Measurements from ENCODE around the gene TIMM17B. TPM values are rescaled to one million over a fixed set of nuclear protein-coding genes. Genes with fewer than 3 reads are reported as not detected.

Gene TIMM17B
- polyA plus RNA-seq, 2 of the 4 experiments (the other 2 are of a cell fraction) = 68.9 to 76.9 TPM

DNA sequence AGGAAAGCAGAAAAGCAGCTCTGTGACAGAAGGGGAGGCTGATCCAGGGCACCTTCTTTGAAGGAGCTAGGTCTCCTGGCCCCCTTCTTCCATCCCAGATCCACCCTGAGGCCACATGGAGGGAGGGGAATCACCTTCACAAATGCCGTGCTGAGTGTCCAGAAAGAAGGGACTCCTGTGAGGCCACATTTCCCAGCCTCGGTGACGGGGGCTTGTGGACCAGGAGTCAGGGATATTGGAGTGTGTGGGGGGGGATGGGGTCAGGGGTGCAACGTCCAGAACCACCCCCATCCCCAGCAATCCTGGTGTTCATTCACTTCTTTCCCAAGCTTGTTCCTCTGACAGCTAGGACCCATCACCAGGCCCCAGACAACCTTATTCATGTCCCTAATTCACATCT, 4.7 kb downstream of the TIMM17B start (continued):
- TF ChIP-seq EP300 (IDR thresholded peaks at IDR 0.05) = no peak
- no peak for TF ChIP-seq RCOR1 (IDR thresholded peaks at IDR 0.05; ENCODE audit: low read depth, low read length)
- TF ChIP-seq ZFP36 (IDR thresholded peaks at IDR 0.05; ENCODE audit: borderline replicate concordance, partially characterized antibody) = no peak
- TF ChIP-seq HDAC2 (IDR thresholded peaks at IDR 0.05) = no peak
- no peak for TF ChIP-seq KDM1A (IDR thresholded peaks at IDR 0.05; ENCODE audit: low read depth)
- no peak for TF ChIP-seq NR3C1 (IDR thresholded peaks at IDR 0.05)
- TF ChIP-seq KDM5A (IDR thresholded peaks at IDR 0.05) = no peak
- TF ChIP-seq, protein P1, sequence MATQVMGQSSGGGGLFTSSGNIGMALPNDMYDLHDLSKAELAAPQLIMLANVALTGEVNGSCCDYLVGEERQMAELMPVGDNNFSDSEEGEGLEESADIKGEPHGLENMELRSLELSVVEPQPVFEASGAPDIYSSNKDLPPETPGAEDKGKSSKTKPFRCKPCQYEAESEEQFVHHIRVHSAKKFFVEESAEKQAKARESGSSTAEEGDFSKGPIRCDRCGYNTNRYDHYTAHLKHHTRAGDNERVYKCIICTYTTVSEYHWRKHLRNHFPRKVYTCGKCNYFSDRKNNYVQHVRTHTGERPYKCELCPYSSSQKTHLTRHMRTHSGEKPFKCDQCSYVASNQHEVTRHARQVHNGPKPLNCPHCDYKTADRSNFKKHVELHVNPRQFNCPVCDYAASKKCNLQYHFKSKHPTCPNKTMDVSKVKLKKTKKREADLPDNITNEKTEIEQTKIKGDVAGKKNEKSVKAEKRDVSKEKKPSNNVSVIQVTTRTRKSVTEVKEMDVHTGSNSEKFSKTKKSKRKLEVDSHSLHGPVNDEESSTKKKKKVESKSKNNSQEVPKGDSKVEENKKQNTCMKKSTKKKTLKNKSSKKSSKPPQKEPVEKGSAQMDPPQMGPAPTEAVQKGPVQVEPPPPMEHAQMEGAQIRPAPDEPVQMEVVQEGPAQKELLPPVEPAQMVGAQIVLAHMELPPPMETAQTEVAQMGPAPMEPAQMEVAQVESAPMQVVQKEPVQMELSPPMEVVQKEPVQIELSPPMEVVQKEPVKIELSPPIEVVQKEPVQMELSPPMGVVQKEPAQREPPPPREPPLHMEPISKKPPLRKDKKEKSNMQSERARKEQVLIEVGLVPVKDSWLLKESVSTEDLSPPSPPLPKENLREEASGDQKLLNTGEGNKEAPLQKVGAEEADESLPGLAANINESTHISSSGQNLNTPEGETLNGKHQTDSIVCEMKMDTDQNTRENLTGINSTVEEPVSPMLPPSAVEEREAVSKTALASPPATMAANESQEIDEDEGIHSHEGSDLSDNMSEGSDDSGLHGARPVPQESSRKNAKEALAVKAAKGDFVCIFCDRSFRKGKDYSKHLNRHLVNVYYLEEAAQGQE (IDR thresholded peaks at IDR 0.05) = no peak

GRCh38 chrX:48891402-48892288, 5.9 kb downstream of the TIMM17B start:
- ChIA-PET CTCF (interaction anchor here (0.6 to 3.2 kb wide), 19 partner anchors 9 to 271 kb away, joined by 3 to 14 read pairs (median 4); partner anchors contain the start of genes HDAC6 and SLC35A2), POLR2A (interaction anchor here (0.5 to 2.3 kb wide), 8 partner anchors 9 to 152 kb away, joined by 3 to 12 read pairs (median 7); partner anchors contain the start of genes PCSK1N and SLC35A2)
- H3K4me2 ChIP-seq = peak overlapping the region; percentile 91
- no peaks in the 10 kb centered on the region for H3K9me3 ChIP-seq
- H3K4me1 ChIP-seq = peaks cover 12% of the 10 kb centered on the region; the same call in 2 of the 3 replicates
- DNase-seq (ENCODE audit: low read depth in 1 of 2, low spot score in 1 of 2) (peak; percentile 76 to 95), ATAC-seq (peak; percentile 96 to 97), FAIRE-seq (peak; percentile 65)
- H3K4me3 ChIP-seq = peak overlapping the region; percentile 85
- 7% methylated on average over 11 of the region's 68 CpGs for WGBS (ENCODE audit: missing lambda C conversion rate)
- H3K27ac ChIP-seq = peak overlapping the region; percentile 88 to 99
- TF ChIP-seq HOXB5 (CRISPR knock-in tag; IDR thresholded peaks at IDR 0.05) (no peak), POLR2A (IDR thresholded peaks at IDR 0.05; ENCODE audit: low read length) (peak; percentile 45), CHD2 (IDR thresholded peaks at IDR 0.05; ENCODE audit: low read length, partially characterized antibody) (no peak), NPAS2 (CRISPR knock-in tag; IDR thresholded peaks at IDR 0.05; ENCODE audit: borderline replicate concordance) (no peak), EHF (CRISPR knock-in tag; IDR thresholded peaks at IDR 0.05) (no peak), CHD4 (IDR thresholded peaks at IDR 0.05; ENCODE audit: borderline replicate concordance) (no peak), SREBF2 (IDR thresholded peaks at IDR 0.05) (no peak), CBX8 (IDR thresholded peaks at IDR 0.05) (no peak), KDM1A (IDR thresholded peaks at IDR 0.05; ENCODE audit: low read depth) (no peak), HEYL (CRISPR knock-in tag; IDR thresholded peaks at IDR 0.05) (no peak), EP300 (IDR thresholded peaks at IDR 0.05) (no peak), PBX3 (IDR thresholded peaks at IDR 0.05) (no peak), RNF2 (IDR thresholded peaks at IDR 0.05; ENCODE audit: borderline replicate concordance, low read depth) (no peak), FOSB (CRISPR knock-in tag; IDR thresholded peaks at IDR 0.05) (no peak), MAZ (IDR thresholded peaks at IDR 0.05; ENCODE audit: borderline replicate concordance, low read depth, low read length) (no peak), E2F6 (IDR thresholded peaks at IDR 0.05; ENCODE audit: borderline replicate concordance, low read depth) (0 out of 2 replicates have a peak, but pooled peaks have one; percentile 53), PHF8 (IDR thresholded peaks at IDR 0.05; ENCODE audit: borderline replicate concordance, low read depth) (peak; percentile 47; the same call in 1 of the 2 replicates), GATA3 (IDR thresholded peaks at IDR 0.05; ENCODE audit: borderline replicate concordance) (0 out of 2 replicates have a peak, but pooled peaks have one; percentile 25), NFE2L2 (conservative IDR thresholded peaks at IDR 0.05; ENCODE audit: low read length) (no peak), HES2 (IDR thresholded peaks at IDR 0.05) (no peak), CBX2 (IDR thresholded peaks at IDR 0.05; ENCODE audit: borderline replicate concordance, low read depth) (no peak), RAD21 (conservative IDR thresholded peaks at IDR 0.05 in 1 of 2, IDR thresholded peaks at IDR 0.05 in 1 of 2) (peak; percentile 50 to 59), ZFP36 (IDR thresholded peaks at IDR 0.05; ENCODE audit: borderline replicate concordance, partially characterized antibody) (no peak)
- TF ChIP-seq, protein P1 (IDR thresholded peaks at IDR 0.05) = no peak

Measured in A549 (cell line).